Activated CD4-positive, alpha-beta T cell treated with anti-CD3 and anti-CD28 coated beads, Interleukin-2, amount 10 ng/mL, durations not matched to agents 7 days and 5 days (primary cell): ENCODE data around the gene CLEC4E. TPM values are rescaled to one million over a fixed set of nuclear protein-coding genes. Genes with fewer than 3 reads are reported as not detected.
"Not testable (repeated sequence)": the region's sequence is repeated elsewhere in the genome, so short reads cannot be mapped to it uniquely, and the experiment has no call there.

ENCODE experiments used
- CTCF ChIA-PET: fragments of 350-600 bp; sonication (Branson Sonifier 250); formaldehyde crosslinking; loops from one replicate; lab custom pipeline; 2021; ENCODE audit warnings: antibody characterized with exemption; lab: Charles Lee
- POLR2A ChIA-PET: fragments of 350-600 bp; sonication (Branson Sonifier 250); formaldehyde crosslinking; loops from one replicate; lab custom pipeline; 2021; ENCODE audit warnings: antibody characterized with exemption; lab: Charles Lee
- DNase-seq: peaks from one replicate; pipeline ENCODE4 v3.0.0-alpha.2; 2020
- H3K27ac Mint-ChIP-seq: one replicate; pipeline ENCODE4 v1.8.0; 2021; ENCODE audit warnings: mild to moderate bottlenecking, moderate library complexity, mixed read lengths
- H3K27me3 Mint-ChIP-seq: one replicate; pipeline ENCODE4 v1.8.0; 2021; ENCODE audit warnings: mixed read lengths
- H3K36me3 Mint-ChIP-seq: one replicate; pipeline ENCODE4 v1.8.0; 2021; ENCODE audit warnings: low read depth, mixed read lengths
- H3K4me1 Mint-ChIP-seq: one replicate; pipeline ENCODE4 v1.8.0; 2021; ENCODE audit warnings: mixed read lengths
- H3K4me3 Mint-ChIP-seq: one replicate; pipeline ENCODE4 v1.8.0; 2021; ENCODE audit warnings: mild to moderate bottlenecking, moderate library complexity, mixed read lengths
- H3K9me3 Mint-ChIP-seq: one replicate; pipeline ENCODE4 v1.8.0; 2021; ENCODE audit warnings: mixed read lengths
- total RNA-seq, 2 experiments: library from RNA; stranded (reverse); gene quantifications; one replicate each; pipeline ENCODE4 v1.2.3, GENCODE V29; 2021

Gene CLEC4E
- total RNA-seq, 2 experiments from 2014 or later = not detected

DNA sequence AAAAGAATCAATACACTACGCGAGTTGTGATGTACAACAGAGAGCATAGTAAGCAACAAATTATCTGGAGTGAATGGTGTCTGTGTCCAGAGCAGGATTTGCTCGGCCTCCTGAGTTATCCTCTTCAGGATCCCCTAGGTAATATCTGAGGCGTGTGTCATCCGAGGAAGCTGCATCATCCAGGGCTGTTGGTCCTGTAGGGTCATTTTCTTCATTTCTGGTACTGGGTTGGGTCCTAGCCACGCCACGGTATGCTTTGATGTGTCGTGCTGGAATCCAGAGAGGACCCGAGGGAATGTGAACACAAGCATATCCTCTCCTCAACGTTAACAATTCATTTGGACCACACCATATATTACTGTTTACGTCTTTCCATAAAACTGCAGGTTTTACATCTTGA, 19.0 kb upstream of the CLEC4E start:
- Mint-ChIP-seq H3K9me3 (peaks cover 9% of the 10 kb centered on the region), H3K27me3 (peaks cover 7% of the 10 kb centered on the region), H3K4me1 (no peaks in the 10 kb centered on the region), H3K4me3 (no peak overlapping the region), H3K27ac (no peak overlapping the region), H3K36me3 (no peaks in the 10 kb centered on the region)
- ChIA-PET POLR2A (no interaction called here), CTCF (no interaction called here)
- DNase-seq = no peak

DNA sequence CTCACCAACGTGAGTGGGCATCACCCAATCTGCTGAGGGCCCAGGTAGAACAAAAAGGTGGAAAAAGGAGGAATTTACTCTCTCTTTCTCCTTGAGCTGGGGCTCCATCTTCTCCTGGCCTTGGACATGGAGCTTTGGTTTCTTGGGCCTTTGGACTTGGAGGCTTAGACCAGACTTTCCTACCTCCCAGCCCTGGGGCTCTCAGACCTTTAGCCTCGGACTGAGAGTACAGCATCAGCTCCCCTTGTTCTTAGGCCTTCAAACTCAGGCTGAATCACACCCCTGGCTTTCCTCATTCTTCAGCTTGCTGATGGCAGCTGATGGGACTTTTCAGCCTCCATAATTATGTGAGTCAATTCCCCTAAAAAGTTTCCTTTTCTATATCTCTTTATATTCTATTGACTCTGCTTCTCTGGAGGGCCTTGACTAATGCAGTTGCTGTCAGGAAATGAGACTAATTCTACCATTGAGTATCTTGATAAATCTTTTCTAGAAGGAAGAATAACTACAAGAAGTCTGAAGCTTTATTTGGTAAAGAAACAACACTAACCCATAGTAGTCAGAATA, 15.9 kb upstream of the CLEC4E start:
- Mint-ChIP-seq H3K27me3 (peaks cover 8% of the 10 kb centered on the region), H3K9me3 (peaks cover 2% of the 10 kb centered on the region), H3K27ac (no peak overlapping the region), H3K4me3 (no peak overlapping the region), H3K36me3 (no peaks in the 10 kb centered on the region), H3K4me1 (no peaks in the 10 kb centered on the region)
- no peak for DNase-seq
- ChIA-PET CTCF (interaction anchor here (0.6 kb wide), 1 partner anchor 227 kb away, joined by 3 read pairs; no protein-coding TSS in a partner anchor), POLR2A (no interaction called here)

- CTCF ChIA-PET = interaction anchor here (0.6 kb wide), 1 partner anchor 151 kb away, joined by 4 read pairs; no protein-coding TSS in a partner anchor
- POLR2A ChIA-PET = no interaction called here
Observed at GRCh38 chr12:8554451-8555195, 13.9 kb upstream of the CLEC4E start.

DNA sequence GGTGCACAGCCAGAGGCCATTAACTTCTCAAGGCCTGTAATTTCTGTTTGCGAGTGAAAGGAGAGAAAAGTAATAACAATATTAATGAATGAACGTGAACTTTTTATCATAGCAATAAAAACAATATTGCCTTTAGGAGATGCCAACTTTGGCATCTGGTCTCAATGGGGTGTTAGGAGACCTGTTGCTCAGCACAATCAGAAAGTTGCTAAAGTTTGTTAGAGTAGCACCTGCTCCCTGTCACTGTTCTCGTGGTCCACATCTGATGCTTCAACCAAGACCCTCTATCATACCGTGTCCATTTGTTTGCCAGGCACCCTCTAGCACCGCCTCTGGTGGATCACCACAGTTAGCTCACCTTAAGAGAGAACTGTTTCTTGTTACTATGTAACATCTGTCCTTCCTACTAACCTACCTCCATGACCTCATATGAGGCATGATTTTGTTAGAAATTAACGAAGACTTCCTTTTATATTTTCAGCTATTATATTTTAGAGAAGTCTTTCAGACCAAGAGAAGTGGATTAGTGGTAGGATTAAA, 12.5 kb upstream of the CLEC4E start:
- ChIA-PET POLR2A (no interaction called here), CTCF (interaction anchor here (1.0 kb wide), 1 partner anchor 9 kb away, joined by 3 read pairs; no protein-coding TSS in a partner anchor)
- Mint-ChIP-seq H3K36me3 (no peaks in the 10 kb centered on the region), H3K4me3 (no peak overlapping the region), H3K27ac (no peak overlapping the region), H3K27me3 (peaks cover 11% of the 10 kb centered on the region), H3K9me3 (no peaks in the 10 kb centered on the region), H3K4me1 (no peaks in the 10 kb centered on the region)
- DNase-seq = no peak

More at GRCh38 chr12:8554451-8555195, 13.9 kb upstream of the CLEC4E start:
- H3K9me3 Mint-ChIP-seq = no peaks in the 10 kb centered on the region
- no peaks in the 10 kb centered on the region for H3K36me3 Mint-ChIP-seq
- no peaks in the 10 kb centered on the region for H3K4me1 Mint-ChIP-seq
- no peak for DNase-seq
- no peak overlapping the region for H3K27ac Mint-ChIP-seq
- no peak overlapping the region for H3K4me3 Mint-ChIP-seq
- H3K27me3 Mint-ChIP-seq = peaks cover 7% of the 10 kb centered on the region

DNA sequence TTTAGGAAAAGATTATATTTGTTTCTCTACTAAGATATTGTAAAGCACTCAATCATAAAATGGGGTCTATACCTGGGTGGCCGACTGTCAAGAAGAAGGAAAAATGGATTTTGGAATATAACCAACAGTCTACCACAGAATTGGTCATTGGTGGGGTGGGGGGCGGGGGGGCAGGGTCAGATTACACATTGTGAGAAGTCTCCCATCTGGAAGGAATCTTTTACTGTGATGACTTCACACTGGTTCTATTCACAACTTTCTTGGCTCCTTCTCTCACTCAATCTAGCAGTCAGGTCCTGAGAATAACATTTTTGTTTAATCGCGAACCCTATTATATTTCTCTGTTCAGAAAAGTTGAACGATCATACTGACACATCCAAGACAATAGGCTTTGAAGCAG, 8.7 kb upstream of the CLEC4E start:
- Mint-ChIP-seq H3K27ac (no peak overlapping the region), H3K4me1 (peaks cover 3% of the 10 kb centered on the region), H3K36me3 (no peaks in the 10 kb centered on the region), H3K4me3 (no peak overlapping the region), H3K27me3 (peaks cover 28% of the 10 kb centered on the region), H3K9me3 (no peaks in the 10 kb centered on the region)
- POLR2A ChIA-PET = no interaction called here
- CTCF ChIA-PET = no interaction called here
- DNase-seq = no peak

- peaks cover 28% of the 10 kb centered on the region for H3K27me3 Mint-ChIP-seq
- no peaks in the 10 kb centered on the region for H3K9me3 Mint-ChIP-seq
- ChIA-PET POLR2A (interaction anchor here (0.7 kb wide), 1 partner anchor 30 kb away, joined by 3 read pairs; no protein-coding TSS in a partner anchor), CTCF (interaction anchor here (0.6 kb wide), 1 partner anchor 112 kb away, joined by 4 read pairs; no protein-coding TSS in a partner anchor)
- H3K4me3 Mint-ChIP-seq = no peak overlapping the region
- DNase-seq = no peak
- no peak overlapping the region for H3K27ac Mint-ChIP-seq
- H3K36me3 Mint-ChIP-seq = no peaks in the 10 kb centered on the region
- peaks cover 3% of the 10 kb centered on the region for H3K4me1 Mint-ChIP-seq
Observed at GRCh38 chr12:8548192-8548591, 7.5 kb upstream of the CLEC4E start.

DNA sequence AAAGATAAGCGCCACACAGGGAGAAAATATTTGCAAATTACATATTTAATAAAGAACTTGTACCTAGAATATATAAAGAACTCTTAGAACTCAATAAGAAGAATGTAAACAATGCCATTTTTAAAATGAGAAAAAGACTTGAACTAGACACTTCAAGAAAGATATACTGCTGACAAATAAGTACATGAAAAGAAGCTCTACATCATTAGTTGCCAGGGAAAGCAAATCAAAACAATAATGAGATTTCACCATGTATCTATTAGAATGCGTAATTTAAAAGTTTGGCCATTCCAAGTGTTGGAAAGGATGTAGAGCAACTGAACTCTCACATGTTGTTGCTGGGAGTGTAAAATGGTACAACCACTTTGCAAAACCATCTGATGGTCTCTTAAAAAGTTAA, 6.9 kb upstream of the CLEC4E start:
- H3K4me1 Mint-ChIP-seq = peaks cover 3% of the 10 kb centered on the region
- peaks cover 28% of the 10 kb centered on the region for H3K27me3 Mint-ChIP-seq
- H3K27ac Mint-ChIP-seq = no peak overlapping the region
- ChIA-PET CTCF (no interaction called here), POLR2A (no interaction called here)
- H3K36me3 Mint-ChIP-seq = no peaks in the 10 kb centered on the region
- H3K4me3 Mint-ChIP-seq = no peak overlapping the region
- DNase-seq = no peak
- H3K9me3 Mint-ChIP-seq = no peaks in the 10 kb centered on the region

GRCh38 chr12:8546591-8546990, 5.9 kb upstream of the CLEC4E start:
- Mint-ChIP-seq H3K4me3 (no peak overlapping the region), H3K27me3 (peaks cover 25% of the 10 kb centered on the region), H3K9me3 (no peaks in the 10 kb centered on the region), H3K4me1 (peaks cover 5% of the 10 kb centered on the region), H3K27ac (no peak overlapping the region), H3K36me3 (no peaks in the 10 kb centered on the region)
- DNase-seq = no peak
- ChIA-PET CTCF (no interaction called here), POLR2A (no interaction called here)

DNA sequence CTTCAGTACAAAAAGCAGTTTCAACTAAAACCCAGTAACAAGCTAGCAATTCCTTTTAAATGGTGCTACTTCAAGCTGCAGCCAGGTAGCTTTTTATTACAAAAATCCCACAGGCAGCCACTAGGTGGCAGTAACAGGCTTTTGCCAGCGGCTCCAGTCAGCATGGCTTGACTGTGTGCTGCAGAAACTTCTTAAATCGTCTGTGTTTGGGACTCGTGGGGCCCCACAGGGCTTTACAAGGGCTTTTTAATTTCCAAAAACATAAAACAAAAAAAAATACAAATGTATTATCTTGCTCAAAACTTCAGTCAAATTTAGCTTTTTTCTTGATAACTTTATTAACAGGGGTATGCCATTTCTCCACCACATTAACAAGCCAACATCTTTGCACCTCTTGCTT, 3.6 kb upstream of the CLEC4E start:
- H3K4me1 Mint-ChIP-seq = peaks cover 6% of the 10 kb centered on the region
- no peaks in the 10 kb centered on the region for H3K36me3 Mint-ChIP-seq
- no peak overlapping the region for H3K27ac Mint-ChIP-seq
- H3K27me3 Mint-ChIP-seq = peaks cover 45% of the 10 kb centered on the region
- CTCF ChIA-PET = interaction anchor here (0.7 to 1.2 kb wide), 6 partner anchors 9 to 507 kb away, joined by 3 to 4 read pairs (median 3); no protein-coding TSS in a partner anchor
- H3K9me3 Mint-ChIP-seq = no peaks in the 10 kb centered on the region
- H3K4me3 Mint-ChIP-seq = no peak overlapping the region
- DNase-seq = peak; percentile 84
- POLR2A ChIA-PET = no interaction called here

DNA sequence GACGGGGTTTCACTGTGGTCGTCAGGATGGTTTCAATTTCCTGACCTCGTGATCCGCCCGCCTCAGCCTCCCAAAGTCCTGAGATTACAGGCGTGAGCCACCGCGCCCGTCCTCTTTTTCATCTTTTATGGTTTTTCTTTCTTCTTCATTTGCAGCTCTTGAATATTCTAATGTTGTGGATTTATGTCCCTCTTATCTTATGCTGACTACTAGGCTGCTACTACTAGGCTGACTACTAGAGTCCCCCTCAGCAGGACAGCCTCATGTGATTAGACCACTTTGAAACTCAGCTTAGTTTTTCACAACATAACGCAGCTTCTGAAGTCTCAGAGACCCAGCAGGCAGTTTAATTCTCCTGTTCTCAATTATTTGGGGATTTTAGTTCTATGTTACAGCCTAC, 857 bp upstream of the CLEC4E start:
- Mint-ChIP-seq H3K27ac (no peak overlapping the region), H3K4me3 (no peak overlapping the region), H3K36me3 (no peaks in the 10 kb centered on the region), H3K9me3 (no peaks in the 10 kb centered on the region), H3K4me1 (peaks cover 6% of the 10 kb centered on the region), H3K27me3 (peaks cover 33% of the 10 kb centered on the region)
- DNase-seq = no peak
- POLR2A ChIA-PET = no interaction called here
- CTCF ChIA-PET = no interaction called here

DNA sequence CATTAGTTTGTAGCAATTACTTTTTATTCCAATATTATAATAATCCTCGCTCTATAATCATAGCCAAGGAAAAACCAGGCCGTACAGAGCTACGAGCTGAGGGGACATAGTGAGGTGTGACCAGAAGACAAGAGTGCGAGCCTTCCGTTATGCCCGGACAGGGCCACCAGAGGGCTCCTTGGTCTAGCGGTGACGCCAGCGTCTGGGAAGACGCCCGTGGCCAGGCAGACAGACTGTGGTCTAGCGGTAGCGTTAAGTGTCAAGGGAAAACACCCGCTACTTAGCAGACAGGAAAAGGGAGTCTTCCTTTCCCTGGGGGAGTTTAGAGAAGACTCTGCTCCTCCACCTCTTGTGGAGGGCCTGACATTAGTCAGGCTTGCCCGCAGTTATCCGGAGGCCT, 2.9 kb downstream of the CLEC4E start:
- H3K4me1 Mint-ChIP-seq, POLR2A ChIA-PET, H3K4me3 Mint-ChIP-seq, DNase-seq, CTCF ChIA-PET, H3K36me3 Mint-ChIP-seq, H3K9me3 Mint-ChIP-seq, H3K27ac Mint-ChIP-seq: not testable (repeated sequence)
- H3K27me3 Mint-ChIP-seq = peaks cover 49% of the 10 kb centered on the region

GRCh38 chr12:8532045-8532444, 8.7 kb downstream of the CLEC4E start:
- Mint-ChIP-seq H3K27ac (no peak overlapping the region), H3K4me3 (no peak overlapping the region), H3K36me3 (no peaks in the 10 kb centered on the region), H3K9me3 (no peaks in the 10 kb centered on the region), H3K27me3 (peaks cover 31% of the 10 kb centered on the region), H3K4me1 (no peaks in the 10 kb centered on the region)
- ChIA-PET CTCF (no interaction called here), POLR2A (no interaction called here)
- no peak for DNase-seq
